22Rv1 (cell line): ENCODE data around the gene ARSG.

Experiments
- ZFX ChIP-seq: fragments of 450-650 bp; IDR thresholded peaks from 2 replicates; pipeline ENCODE4 v1.6.1; 2017; ENCODE audit warnings: antibody characterized with exemption, borderline replicate concordance
- TF ChIP-seq, protein P1 (sequence below): fragments of 450-650 bp; IDR thresholded peaks from 2 replicates; pipeline ENCODE4 v1.5.1; 2017; ENCODE audit warnings: mild to moderate bottlenecking

DNA sequence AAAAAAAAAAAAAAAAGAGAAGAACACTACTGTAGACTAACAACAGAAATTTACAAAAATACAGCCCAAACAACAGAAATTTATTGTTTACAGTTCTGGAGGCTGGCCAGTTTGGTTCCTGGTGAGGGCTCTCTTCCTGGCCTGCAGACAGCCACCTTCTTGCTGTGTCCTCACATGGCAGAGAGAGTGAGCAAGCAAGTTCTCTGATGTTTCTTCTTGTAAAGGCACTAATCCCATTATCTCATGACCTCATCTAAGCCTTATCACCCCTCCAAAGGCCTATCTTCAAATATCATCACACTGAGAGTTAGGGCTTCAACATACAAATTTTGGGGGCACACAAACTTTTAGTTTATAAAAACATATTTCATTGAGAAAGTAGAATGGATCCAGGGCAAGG lies 7.3 kb downstream of the ARSG start:
- TF ChIP-seq, protein P1, sequence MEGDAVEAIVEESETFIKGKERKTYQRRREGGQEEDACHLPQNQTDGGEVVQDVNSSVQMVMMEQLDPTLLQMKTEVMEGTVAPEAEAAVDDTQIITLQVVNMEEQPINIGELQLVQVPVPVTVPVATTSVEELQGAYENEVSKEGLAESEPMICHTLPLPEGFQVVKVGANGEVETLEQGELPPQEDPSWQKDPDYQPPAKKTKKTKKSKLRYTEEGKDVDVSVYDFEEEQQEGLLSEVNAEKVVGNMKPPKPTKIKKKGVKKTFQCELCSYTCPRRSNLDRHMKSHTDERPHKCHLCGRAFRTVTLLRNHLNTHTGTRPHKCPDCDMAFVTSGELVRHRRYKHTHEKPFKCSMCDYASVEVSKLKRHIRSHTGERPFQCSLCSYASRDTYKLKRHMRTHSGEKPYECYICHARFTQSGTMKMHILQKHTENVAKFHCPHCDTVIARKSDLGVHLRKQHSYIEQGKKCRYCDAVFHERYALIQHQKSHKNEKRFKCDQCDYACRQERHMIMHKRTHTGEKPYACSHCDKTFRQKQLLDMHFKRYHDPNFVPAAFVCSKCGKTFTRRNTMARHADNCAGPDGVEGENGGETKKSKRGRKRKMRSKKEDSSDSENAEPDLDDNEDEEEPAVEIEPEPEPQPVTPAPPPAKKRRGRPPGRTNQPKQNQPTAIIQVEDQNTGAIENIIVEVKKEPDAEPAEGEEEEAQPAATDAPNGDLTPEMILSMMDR = no peak
- no peak for TF ChIP-seq ZFX
